ENCODE results near the gene CLCN7.

GRCh38 chr16:1474082-1474795 lies 589 bp downstream of the CLCN7 start:
- TF ChIP-seq CTCF (IDR thresholded peaks at IDR 0.05), result no peak
- TF ChIP-seq POLR2AphosphoS5 (IDR thresholded peaks at IDR 0.05), result no peak

All from stomach (tissue), 4 donors.